C4-2B (cell line): Measurements from ENCODE around the gene ZNF594.
"Not testable (repeated sequence)": the region's sequence is repeated elsewhere in the genome, so short reads cannot be mapped to it uniquely, and the experiment has no call there.

ENCODE experiments used
- H3K27ac ChIP-seq: fragments of 450-650 bp; 2 replicates; pipeline ENCODE4 v1.5.1; 2017
- CTCF ChIP-seq: fragments of 450-650 bp; conservative IDR thresholded peaks from 2 replicates; pipeline ENCODE4 v1.5.1; 2017; ENCODE audit warnings: mild to moderate bottlenecking
- ZFX ChIP-seq: fragments of 450-650 bp; IDR thresholded peaks from 2 replicates; pipeline ENCODE4 v1.6.1; 2017

Gene ZNF594

GRCh38 chr17:5164436-5164835, 27.2 kb downstream of the ZNF594 start:
- no peak overlapping the region for H3K27ac ChIP-seq
- TF ChIP-seq ZFX (no peak), CTCF (no peak)

GRCh38 chr17:5161793-5162192, 29.9 kb downstream of the ZNF594 start:
- H3K27ac ChIP-seq, result not testable (repeated sequence)

- not testable (repeated sequence) for H3K27ac ChIP-seq
Observed at GRCh38 chr17:5160702-5161101, 31.0 kb downstream of the ZNF594 start.

- H3K27ac ChIP-seq, result not testable (repeated sequence)
Observed at GRCh38 chr17:5146122-5146521, 45.5 kb downstream of the ZNF594 start.

GRCh38 chr17:5142877-5143276, 48.8 kb downstream of the ZNF594 start:
- H3K27ac ChIP-seq, result not testable (repeated sequence)

- TF ChIP-seq CTCF (no peak), ZFX (no peak)
- H3K27ac ChIP-seq, result no peak overlapping the region
Observed at GRCh38 chr17:5139458-5139732, 52.3 kb downstream of the ZNF594 start.

- no peak for TF ChIP-seq CTCF
- TF ChIP-seq ZFX, result no peak
- H3K27ac ChIP-seq, result no peak overlapping the region
Observed at GRCh38 chr17:5138616-5139457, 52.8 kb downstream of the ZNF594 start.

GRCh38 chr17:5138198-5138544, 53.5 kb downstream of the ZNF594 start:
- H3K27ac ChIP-seq, result not testable (repeated sequence)

GRCh38 chr17:5137511-5138197, 54.0 kb downstream of the ZNF594 start:
- not testable (repeated sequence) for H3K27ac ChIP-seq

GRCh38 chr17:5136580-5137412, 54.9 kb downstream of the ZNF594 start:
- H3K27ac ChIP-seq, result not testable (repeated sequence)

- no peak for TF ChIP-seq ZFX
- TF ChIP-seq CTCF, result no peak
- no peak overlapping the region for H3K27ac ChIP-seq
Observed at GRCh38 chr17:5135726-5136579, 55.7 kb downstream of the ZNF594 start.

- H3K27ac ChIP-seq, result not testable (repeated sequence)
Observed at GRCh38 chr17:5135131-5135712, 56.4 kb downstream of the ZNF594 start.

- H3K27ac ChIP-seq, result not testable (repeated sequence)
Observed at GRCh38 chr17:5134571-5134970, 57.1 kb downstream of the ZNF594 start.

- H3K27ac ChIP-seq, result not testable (repeated sequence)
Observed at GRCh38 chr17:5133961-5134360, 57.7 kb downstream of the ZNF594 start.
